ENCODE measurements around the gene FBXO31. TPM values are rescaled to one million over a fixed set of nuclear protein-coding genes. Genes with fewer than 3 reads are reported as not detected.

FBXO31 gene
- total RNA-seq, 1 donor from 2014 or later, result 28.9 TPM

- H3K36me3 ChIP-seq (ENCODE audit: control insufficient read depth, insufficient read depth, low read length), result no peaks in the 10 kb centered on the region
- no peak for TF ChIP-seq CTCF (IDR thresholded peaks at IDR 0.05; ENCODE audit: insufficient read depth, low read length, poor library complexity, severe bottlenecking)
- no peaks in the 10 kb centered on the region for H3K27me3 ChIP-seq (ENCODE audit: control insufficient read depth, insufficient read depth, low read length)
- no peak for DNase-seq (ENCODE audit: low read depth)
- no peak overlapping the region for H3K4me3 ChIP-seq (ENCODE audit: low read depth, low read length)
Observed at GRCh38 chr16:87351320-87351698, 32.3 kb downstream of the FBXO31 start.

- Histone ChIP-seq H3K27me3 (ENCODE audit: control insufficient read depth, insufficient read depth, low read length) (no peaks in the 10 kb centered on the region), H3K36me3 (ENCODE audit: control insufficient read depth, insufficient read depth, low read length) (no peaks in the 10 kb centered on the region), H3K4me3 (ENCODE audit: low read depth, low read length) (no peak overlapping the region)
- no peak for TF ChIP-seq CTCF (IDR thresholded peaks at IDR 0.05; ENCODE audit: insufficient read depth, low read length, poor library complexity, severe bottlenecking)
- DNase-seq (ENCODE audit: low read depth), result no peak
Observed at GRCh38 chr16:87350681-87351319, 32.8 kb downstream of the FBXO31 start.

- Histone ChIP-seq H3K4me3 (ENCODE audit: low read depth, low read length) (no peak overlapping the region), H3K36me3 (ENCODE audit: control insufficient read depth, insufficient read depth, low read length) (no peaks in the 10 kb centered on the region), H3K27me3 (ENCODE audit: control insufficient read depth, insufficient read depth, low read length) (no peaks in the 10 kb centered on the region)
- no peak for TF ChIP-seq CTCF (IDR thresholded peaks at IDR 0.05; ENCODE audit: insufficient read depth, low read length, poor library complexity, severe bottlenecking)
- no peak for DNase-seq (ENCODE audit: low read depth)
Observed at GRCh38 chr16:87350031-87350430, 33.5 kb downstream of the FBXO31 start.

GRCh38 chr16:87348616-87349157, 34.9 kb downstream of the FBXO31 start:
- H3K4me3 ChIP-seq (ENCODE audit: low read depth, low read length), result no peak overlapping the region
- no peaks in the 10 kb centered on the region for H3K36me3 ChIP-seq (ENCODE audit: control insufficient read depth, insufficient read depth, low read length)
- no peak for TF ChIP-seq CTCF (IDR thresholded peaks at IDR 0.05; ENCODE audit: insufficient read depth, low read length, poor library complexity, severe bottlenecking)
- no peaks in the 10 kb centered on the region for H3K27me3 ChIP-seq (ENCODE audit: control insufficient read depth, insufficient read depth, low read length)
- DNase-seq (ENCODE audit: low read depth), result no peak

GRCh38 chr16:87347932-87348615, 35.5 kb downstream of the FBXO31 start:
- Histone ChIP-seq H3K27me3 (ENCODE audit: control insufficient read depth, insufficient read depth, low read length) (no peaks in the 10 kb centered on the region), H3K36me3 (ENCODE audit: control insufficient read depth, insufficient read depth, low read length) (no peaks in the 10 kb centered on the region), H3K4me3 (ENCODE audit: low read depth, low read length) (no peak overlapping the region)
- no peak for TF ChIP-seq CTCF (IDR thresholded peaks at IDR 0.05; ENCODE audit: insufficient read depth, low read length, poor library complexity, severe bottlenecking)
- no peak for DNase-seq (ENCODE audit: low read depth)
